Pancreas (tissue), 10 donors: ENCODE data around the gene BABAM2. TPM values are rescaled to one million over a fixed set of nuclear protein-coding genes. Genes with fewer than 3 reads are reported as not detected.
A peak's percentile ranks its signal among the peaks of the same experiment; 100 is the strongest.

Source experiments
- ATAC-seq, 4 donors: fragments of 200-7000 bp; cut with Tn5 transposase; one replicate each; pipeline versions ENCODE4 v1.8.0 to v1.9.1; 2020; ENCODE audit warnings: mild to moderate bottlenecking in 4 of 4, moderate library complexity in 4 of 4
- DNase-seq, 6 donors: peaks; one replicate each; pipeline ENCODE4 v3.0.0-alpha.2; 2020
- FAIRE-seq: peaks from 2 replicates; lab custom pipeline; 2012; peaks lifted over from hg19 to GRCh38; lab: Jason Lieb, UNC
- H3K27ac ChIP-seq, 4 donors: fragments of 200-600 bp; sonication (generic); 1 replicate in 3 of 4; 2 replicates in 1 of 4; pipeline versions ENCODE4 v1.5.0 to v1.8.0; 2020
- H3K27me3 ChIP-seq, 4 donors: fragments of 200-600 bp; one replicate each; pipeline ENCODE4 v1.8.0; 2021
- H3K36me3 ChIP-seq, 3 donors: fragments of 200-600 bp; sonication (generic) in 1 of 3; one replicate each; pipeline versions ENCODE4 v1.5.0 to v1.8.0; 2020 to 2021
- H3K4me1 ChIP-seq, 3 donors: fragments of 200-600 bp; one replicate each; pipeline ENCODE4 v1.8.0; 2021
- H3K4me3 ChIP-seq, 4 donors: fragments of 200-600 bp; sonication (generic) in 2 of 4; one replicate each; pipeline versions ENCODE4 v1.5.0 to v1.8.0; 2020 to 2021
- H3K9me3 ChIP-seq, 4 donors: fragments of 200-600 bp; one replicate each; pipeline ENCODE4 v1.8.0; 2021
- CTCF ChIP-seq, 4 donors: fragments of 200-600 bp; sonication (generic) in 3 of 4; IDR thresholded peaks; one replicate each; pipeline versions ENCODE4 v1.5.0 to v1.8.0; 2021; ENCODE audit warnings: antibody characterized with exemption in 4 of 4
- WGBS, 2 donors: extraction: QIAGEN DNeasy Blood & Tissue Kit; methylation state at CpG; one replicate each; pipeline ENCODE4 v1.1.7; 2013; 5-methylcytosine and 5-hydroxymethylcytosine counted together
- intact Hi-C, 3 donors: fragments of 100-400 bp; cut with DNase I; formaldehyde crosslinking; loops; one replicate each; pipeline versions ENCODE4 v1.11.1 to v1.14.2; 2022
- polyA plus RNA-seq, 2 donors: library from polyadenylated mRNA; stranded (reverse); fragments of 200-250 nt; gene quantifications; one replicate each; pipeline ENCODE4 v1.2.3, GENCODE V29; 2013
- total RNA-seq, 6 donors: library from RNA; stranded (reverse); fragmentation: NEBNext Ultra II Directional in 4 of 6; extraction: Animal tissue kit (Norgen Biotek cat#: 25700) in 4 of 6; gene quantifications; one replicate each; pipeline versions ENCODE4 v1.2.1 to v1.2.4, GENCODE V29; 2021 to 2023
- donor health status: healthy with polysubstance abuse.
- donor health status: DM: no; HTN: no; CAD: no; lungs with moderate emphysema.
- donor health status: DM: no; HTN: no; CAD: no.
- donor health status: control.
- donor health status: control.
- donor health status: Bipolar disorder and iron deficiency.
- donor health status: DM: yes; HTN: yes; CAD: no.
- donor health status: DM: no; HTN: no; CAD: no.
- donor health status: DM: no; HTN: no; CAD: no.
- donor health status: DM: yes; HTN: yes; CAD: no.

BABAM2 gene
- total and polyA plus RNA-seq, 8 donors, result 9.4 to 21.3 (median 15.6) TPM

- H3K4me3 ChIP-seq, result no peak overlapping the region
- FAIRE-seq (no peak), DNase-seq (no peak), ATAC-seq (no peak)
- 80 to 90% methylated on average over 2 of the region's 2 CpGs for WGBS, 2 donors
- H3K9me3 ChIP-seq, result no peaks in the 10 kb centered on the region
- no peaks in the 10 kb centered on the region for H3K4me1 ChIP-seq
- TF ChIP-seq CTCF (IDR thresholded peaks at IDR 0.05), result no peak
- intact Hi-C loops, result no loop called here
- H3K27ac ChIP-seq, result no peak overlapping the region
- no peaks in the 10 kb centered on the region for H3K36me3 ChIP-seq
- no peaks in the 10 kb centered on the region for H3K27me3 ChIP-seq
These were observed 237.9 kb downstream of the BABAM2 start for GRCh38 chr2:28128281-28128950.

- 96 to 97% methylated on average over 4 of the region's 4 CpGs for WGBS, 2 donors
- DNase-seq, result no peak
These were observed 239.6 kb downstream of the BABAM2 start for GRCh38 chr2:28129955-28130695.

GRCh38 chr2:28133778-28134177, 243.2 kb downstream of the BABAM2 start:
- Histone ChIP-seq H3K36me3 (no peaks in the 10 kb centered on the region), H3K4me3 (no peak overlapping the region), H3K9me3 (no peaks in the 10 kb centered on the region), H3K4me1 (peaks cover 0 to 17% (median 0%) of the 10 kb centered on the region in 3 donors), H3K27ac (peak overlapping the region in 2 of 4 donors; percentile 52 to 76), H3K27me3 (no peaks in the 10 kb centered on the region)
- WGBS, 2 donors, result 82 to 84% methylated on average over 9 of the region's 9 CpGs
- no peak for FAIRE-seq
- TF ChIP-seq CTCF (IDR thresholded peaks at IDR 0.05), result no peak
- ATAC-seq, result no peak
- DNase-seq, result no peak
- intact Hi-C loops, result no loop called here

More at GRCh38 chr2:28129955-28130695, 239.6 kb downstream of the BABAM2 start:
- Histone ChIP-seq H3K27me3 (no peaks in the 10 kb centered on the region), H3K4me3 (no peak overlapping the region), H3K27ac (no peak overlapping the region), H3K36me3 (no peaks in the 10 kb centered on the region), H3K9me3 (no peaks in the 10 kb centered on the region), H3K4me1 (peaks cover 0 to 16% (median 0%) of the 10 kb centered on the region in 3 donors)
- intact Hi-C loops, result no loop called here
- FAIRE-seq, result no peak
- no peak for TF ChIP-seq CTCF (IDR thresholded peaks at IDR 0.05)
- ATAC-seq, result no peak

GRCh38 chr2:28134262-28134812, 243.8 kb downstream of the BABAM2 start:
- H3K27ac ChIP-seq, result peak overlapping the region in 3 of 4 donors; percentile 36 to 76 (median 52)
- peaks cover 0 to 17% (median 0%) of the 10 kb centered on the region in 3 donors for H3K4me1 ChIP-seq
- FAIRE-seq, result no peak
- WGBS, 2 donors, result 23 to 30% methylated on average over 4 of the region's 4 CpGs
- intact Hi-C loops, result no loop called here
- no peaks in the 10 kb centered on the region for H3K27me3 ChIP-seq
- H3K9me3 ChIP-seq, result no peaks in the 10 kb centered on the region
- TF ChIP-seq CTCF (IDR thresholded peaks at IDR 0.05), result no peak
- H3K4me3 ChIP-seq, result no peak overlapping the region
- ATAC-seq, result peak; percentile 97 to 99 (median 98)
- DNase-seq, result peak in 4 of 6 donors; percentile 66 to 83 (median 80)
- H3K36me3 ChIP-seq, result no peaks in the 10 kb centered on the region
